CD4-positive, alpha-beta T cell (primary cell): ENCODE data around the gene SMARCA2. TPM values are rescaled to one million over a fixed set of nuclear protein-coding genes. Genes with fewer than 3 reads are reported as not detected.

Source experiments
- ATAC-seq: fragments of 200-7000 bp; cut with Tn5 transposase; one replicate; pipeline ENCODE4 v1.10.0; 2022; ENCODE audit warnings: mild to moderate bottlenecking; ENCODE audit not compliant: poor library complexity
- CTCF ChIA-PET: fragments of 350-600 bp; sonication (Branson Sonifier 250); formaldehyde crosslinking; loops from one replicate; lab custom pipeline; 2021; ENCODE audit warnings: antibody characterized with exemption, inconsistent platforms; lab: Charles Lee
- POLR2A ChIA-PET: fragments of 350-600 bp; sonication (Branson Sonifier 250); formaldehyde crosslinking; loops from one replicate; lab custom pipeline; 2021; ENCODE audit warnings: antibody characterized with exemption, inconsistent platforms; lab: Charles Lee
- DNase-seq, 14 experiments: peaks; one replicate each; pipeline ENCODE4 v3.0.0-alpha.2; 2013 to 2020; ENCODE audit warnings: mixed read lengths in 2 of 14
- H3K27ac ChIP-seq, 2 donors: one replicate each; pipeline versions ENCODE4 v1.5.1 to v1.7.0; 2013; ENCODE audit warnings: low read length in 2 of 2, low read depth in 1 of 2, mild to moderate bottlenecking in 1 of 2
- H3K27me3 ChIP-seq, 2 experiments: 1 replicate in 1 of 2; 2 replicates in 1 of 2; pipeline versions ENCODE4 v1.6.1 to v1.7.0; 2013; ENCODE audit warnings: low read length in 2 of 2, control low read depth in 1 of 2, mild to moderate bottlenecking in 1 of 2, moderate library complexity in 1 of 2; ENCODE audit not compliant: insufficient read depth in 2 of 2, control insufficient read depth in 1 of 2
- H3K36me3 ChIP-seq: one replicate; pipeline ENCODE4 v1.6.1; 2013; ENCODE audit warnings: low read length, control low read depth; ENCODE audit not compliant: insufficient read depth
- H3K4me1 ChIP-seq: one replicate; pipeline ENCODE4 v1.6.1; 2013; ENCODE audit warnings: low read length, control low read depth; ENCODE audit not compliant: insufficient read depth
- H3K4me3 ChIP-seq: one replicate; pipeline ENCODE4 v1.5.1; 2013; ENCODE audit warnings: mild to moderate bottlenecking, low read length, moderate library complexity
- H3K9me3 ChIP-seq, 2 experiments: 1 replicate in 1 of 2; 2 replicates in 1 of 2; pipeline versions ENCODE4 v1.6.1 to v1.7.0; 2013; ENCODE audit warnings: low read length in 2 of 2, mild to moderate bottlenecking in 2 of 2, control low read depth in 1 of 2, moderate library complexity in 1 of 2; ENCODE audit not compliant: control insufficient read depth in 1 of 2, insufficient read depth in 1 of 2
- H3K27ac Mint-ChIP-seq: one replicate; pipeline ENCODE4 v1.8.0; 2020; ENCODE audit warnings: mixed read lengths
- H3K27me3 Mint-ChIP-seq: one replicate; pipeline ENCODE4 v1.8.0; 2021; ENCODE audit warnings: mixed read lengths
- H3K36me3 Mint-ChIP-seq: one replicate; pipeline ENCODE4 v1.8.0; 2021; ENCODE audit warnings: low read depth, mixed read lengths
- H3K4me1 Mint-ChIP-seq: one replicate; pipeline ENCODE4 v1.8.0; 2021; ENCODE audit warnings: low read depth, mixed read lengths
- H3K4me3 Mint-ChIP-seq: one replicate; pipeline ENCODE4 v1.8.0; 2020; ENCODE audit warnings: mild to moderate bottlenecking, mixed read lengths
- H3K9me3 Mint-ChIP-seq: one replicate; pipeline ENCODE4 v1.8.0; 2020; ENCODE audit warnings: mixed read lengths
- CTCF ChIP-seq: fragments of 200-600 bp; IDR thresholded peaks from one replicate; pipeline ENCODE4 v1.8.0; 2022; ENCODE audit warnings: antibody characterized with exemption, mild to moderate bottlenecking
- intact Hi-C, 2 experiments: fragments of 100-400 bp; cut with DNase I in 1 of 2; cut with micrococcal nuclease in 1 of 2; formaldehyde crosslinking; loops; one replicate each; pipeline versions ENCODE4 v1.15.1 to v1.9.0; 2023 to 2025; cut with DNase I, micrococcal nuclease
- total RNA-seq, 174 experiments: library from RNA in 2 of 174; stranded (reverse) in 2 of 174; gene quantifications; one replicate each; pipeline ENCODE4 v1.2.3 and lab custom pipeline; 2021 to 2026

SMARCA2 gene
- total RNA-seq, 2 experiments from 2014 or later, result 268 to 272 TPM

DNA sequence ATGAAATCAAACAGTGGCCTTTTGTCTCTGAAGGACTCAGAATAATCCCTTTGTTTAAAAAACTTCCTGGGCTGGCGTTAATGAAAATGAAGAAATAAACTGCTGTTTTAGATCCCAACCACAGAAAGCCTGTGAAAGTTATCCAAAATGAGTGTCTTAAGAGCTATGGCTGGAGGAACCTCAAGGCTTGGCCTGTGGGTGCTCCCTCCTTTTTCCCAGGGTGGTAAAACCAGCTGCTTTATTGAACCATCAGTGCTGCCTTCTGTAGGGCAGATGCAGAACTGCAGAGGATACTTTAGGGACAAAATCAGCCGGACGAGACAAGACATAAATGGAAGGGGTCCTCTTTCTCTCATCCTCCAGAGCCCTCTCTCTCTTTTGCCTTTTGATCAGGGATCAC lies 100.9 kb downstream of the SMARCA2 start:
- Histone ChIP-seq H3K27ac (no peak overlapping the region), H3K4me3 (no peak overlapping the region), H3K4me1 (no peaks in the 10 kb centered on the region), H3K9me3 (no peaks in the 10 kb centered on the region), H3K36me3 (peaks cover 95% of the 10 kb centered on the region), H3K27me3 (no peaks in the 10 kb centered on the region)
- Mint-ChIP-seq H3K4me3 (no peak overlapping the region), H3K27me3 (no peaks in the 10 kb centered on the region), H3K9me3 (no peaks in the 10 kb centered on the region), H3K4me1 (no peaks in the 10 kb centered on the region), H3K27ac (no peak overlapping the region), H3K36me3 (peaks cover 95% of the 10 kb centered on the region)
- DNase-seq (peak in 2 of 14 experiments; percentile 13 to 15), ATAC-seq (no peak)
- TF ChIP-seq CTCF, result no peak
- intact Hi-C loops, result no loop called here
- CTCF ChIA-PET, result interaction anchor here (0.6 to 1.2 kb wide), 4 partner anchors 9 to 21 kb away, joined by 3 read pairs; no protein-coding TSS in a partner anchor
- POLR2A ChIA-PET, result no interaction called here

- Histone ChIP-seq H3K4me3 (no peak overlapping the region), H3K27ac (no peak overlapping the region), H3K9me3 (no peaks in the 10 kb centered on the region), H3K4me1 (no peaks in the 10 kb centered on the region), H3K36me3 (peaks cover 88% of the 10 kb centered on the region), H3K27me3 (no peaks in the 10 kb centered on the region)
- Mint-ChIP-seq H3K27me3 (no peaks in the 10 kb centered on the region), H3K9me3 (no peaks in the 10 kb centered on the region), H3K4me3 (no peak overlapping the region), H3K36me3 (peaks cover 93% of the 10 kb centered on the region), H3K4me1 (peaks cover under 1% of the 10 kb centered on the region), H3K27ac (no peak overlapping the region)
- no peak for TF ChIP-seq CTCF
- ATAC-seq (no peak), DNase-seq (no peak)
- ChIA-PET POLR2A (no interaction called here), CTCF (no interaction called here)
- intact Hi-C loops, result no loop called here
These were observed 102.4 kb downstream of the SMARCA2 start for GRCh38 chr9:2117527-2117926.

DNA sequence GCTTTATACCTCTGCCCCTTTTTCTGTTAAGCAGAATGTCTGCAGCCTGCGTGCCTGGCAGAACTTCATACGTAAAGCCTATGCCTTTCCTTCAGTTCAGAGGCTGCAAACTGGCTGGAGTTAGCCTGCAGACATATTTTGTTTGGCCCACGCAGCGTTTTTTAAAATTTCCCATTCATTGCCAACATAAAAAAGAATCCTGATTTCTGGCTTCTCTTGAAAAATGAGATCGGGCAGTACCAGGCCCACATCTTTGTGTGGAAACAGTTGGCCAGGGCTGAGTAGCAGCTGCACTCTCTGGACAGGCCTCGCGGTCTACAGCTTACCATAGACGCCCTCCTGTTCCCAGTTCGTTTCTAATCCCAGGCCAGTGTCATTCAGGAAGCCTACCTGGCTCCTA lies 104.4 kb downstream of the SMARCA2 start:
- Histone ChIP-seq H3K9me3 (no peaks in the 10 kb centered on the region), H3K4me1 (peaks cover 2% of the 10 kb centered on the region), H3K36me3 (peaks cover 88% of the 10 kb centered on the region), H3K27me3 (no peaks in the 10 kb centered on the region), H3K4me3 (no peak overlapping the region), H3K27ac (no peak overlapping the region)
- H3K36me3 Mint-ChIP-seq, result peaks cover 97% of the 10 kb centered on the region
- no peak for TF ChIP-seq CTCF
- intact Hi-C loops, result no loop called here
- ATAC-seq, result no peak
- H3K9me3 Mint-ChIP-seq, result no peaks in the 10 kb centered on the region
- no peak overlapping the region for H3K27ac Mint-ChIP-seq
- no peaks in the 10 kb centered on the region for H3K27me3 Mint-ChIP-seq
- no peak overlapping the region for H3K4me3 Mint-ChIP-seq
- CTCF ChIA-PET, result no interaction called here
- POLR2A ChIA-PET, result no interaction called here
- no peak for DNase-seq
- H3K4me1 Mint-ChIP-seq, result peaks cover 20% of the 10 kb centered on the region
